Measurements from ENCODE around the gene CIDEB.

DNA sequence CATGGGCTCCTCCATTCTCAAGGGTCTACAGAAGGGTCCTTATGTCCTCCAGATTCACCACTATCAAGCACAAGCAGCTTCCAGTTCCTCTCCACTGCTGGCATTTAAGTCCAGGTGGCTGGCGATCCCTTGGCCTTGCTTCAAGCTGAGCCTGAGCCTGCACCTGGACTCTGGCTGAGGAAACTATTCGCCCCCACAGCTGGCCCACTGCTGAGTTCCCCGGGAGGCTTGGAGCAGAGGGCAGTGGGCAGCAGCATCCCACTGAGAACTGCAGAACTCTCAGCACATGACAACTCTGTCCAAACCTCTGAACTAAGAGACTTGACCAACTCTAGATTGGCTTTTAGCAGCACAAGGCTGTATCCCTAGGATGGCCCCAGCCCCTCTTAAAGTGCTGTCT is 25.0 kb downstream of the CIDEB start:
- TF ChIP-seq CTCF (IDR thresholded peaks at IDR 0.05) (no peak), POLR2A (IDR thresholded peaks at IDR 0.05) (no peak)

Measured in thyroid gland (tissue), 4 donors.